Keratinocyte (primary cell): ENCODE data around the gene KIR3DL2. TPM values are rescaled to one million over a fixed set of nuclear protein-coding genes. Genes with fewer than 3 reads are reported as not detected.
"Not testable (repeated sequence)": the region's sequence is repeated elsewhere in the genome, so short reads cannot be mapped to it uniquely, and the experiment has no call there.

Experiments
- DNase-seq: peaks from one replicate; pipeline ENCODE4 v3.0.0-alpha.2; 2011; ENCODE audit warnings: low read depth, missing footprints, low spot score
- FAIRE-seq: peaks from 2 replicates; lab custom pipeline; 2011; peaks lifted over from hg19 to GRCh38; lab: Jason Lieb, UNC
- H2AFZ ChIP-seq: 2 replicates; pipeline ENCODE4 v1.6.0; 2012; ENCODE audit warnings: low read length, control low read depth, inconsistent platforms; ENCODE audit not compliant: control insufficient read depth
- H3K27ac ChIP-seq: 2 replicates; pipeline ENCODE4 v1.5.1; 2011; ENCODE audit warnings: low read length; ENCODE audit not compliant: control insufficient read depth, insufficient read depth
- H3K27me3 ChIP-seq: 3 replicates; pipeline ENCODE4 v1.6.0; 2011; ENCODE audit warnings: low read length; ENCODE audit not compliant: control insufficient read depth, insufficient read depth; ENCODE audit errors: extremely low read depth
- H3K36me3 ChIP-seq, 2 experiments: 2 replicates in 1 of 2; 3 replicates in 1 of 2; pipeline ENCODE4 v1.5.1; 2011; ENCODE audit warnings: low read length in 2 of 2, mild to moderate bottlenecking in 1 of 2; ENCODE audit not compliant: control insufficient read depth in 2 of 2, insufficient read depth in 2 of 2; ENCODE audit errors: extremely low read depth in 1 of 2
- H3K4me1 ChIP-seq: 3 replicates; pipeline ENCODE4 v1.5.1; 2011; ENCODE audit warnings: low read length; ENCODE audit not compliant: control insufficient read depth, insufficient read depth; ENCODE audit errors: extremely low read depth
- H3K4me2 ChIP-seq: 3 replicates; pipeline ENCODE4 v1.6.0; 2011; ENCODE audit warnings: low read depth, low read length; ENCODE audit not compliant: control insufficient read depth, insufficient read depth; ENCODE audit errors: extremely low read depth
- H3K4me3 ChIP-seq, 3 experiments: fragments of 200-600 bp in 1 of 3; sonication (generic) in 1 of 3; 2 replicates in 2 of 3; 3 replicates in 1 of 3; pipeline ENCODE4 v1.5.1; 2011 to 2016; ENCODE audit warnings: low read length in 3 of 3, mild to moderate bottlenecking in 3 of 3, control low read depth in 2 of 3, inconsistent platforms in 1 of 3, low read depth in 1 of 3, mixed read lengths in 1 of 3, mixed run types in 1 of 3, moderate library complexity in 1 of 3; ENCODE audit not compliant: control insufficient read depth in 2 of 3, insufficient read depth in 2 of 3; ENCODE audit errors: extremely low read depth in 1 of 3
- H3K79me2 ChIP-seq: 2 replicates; pipeline ENCODE4 v1.6.0; 2012; ENCODE audit warnings: low read length; ENCODE audit not compliant: control insufficient read depth, insufficient read depth
- H3K9ac ChIP-seq: 3 replicates; pipeline ENCODE4 v1.6.0; 2011; ENCODE audit warnings: low read length; ENCODE audit not compliant: control insufficient read depth, insufficient read depth; ENCODE audit errors: extremely low read depth
- H3K9me1 ChIP-seq: 3 replicates; pipeline ENCODE4 v1.6.0; 2011; ENCODE audit warnings: low read length; ENCODE audit not compliant: control insufficient read depth, insufficient read depth; ENCODE audit errors: extremely low read depth
- H3K9me3 ChIP-seq: 2 replicates; pipeline ENCODE4 v1.5.1; 2012; ENCODE audit warnings: low read depth, low read length; ENCODE audit not compliant: control insufficient read depth
- H4K20me1 ChIP-seq: 3 replicates; pipeline ENCODE4 v1.6.0; 2011; ENCODE audit warnings: low read length; ENCODE audit not compliant: control insufficient read depth, insufficient read depth; ENCODE audit errors: extremely low read depth
- CTCF ChIP-seq, 3 experiments: IDR thresholded peaks in 1 of 3; conservative IDR thresholded peaks in 1 of 3; optimal IDR thresholded peaks in 1 of 3; 2 replicates in 2 of 3; 3 replicates in 1 of 3; pipeline versions ENCODE3 to v1.5.1; 2011; ENCODE audit warnings: low read length in 3 of 3, mild to moderate bottlenecking in 3 of 3, moderate library complexity in 2 of 3, control low read depth in 1 of 3, inconsistent platforms in 1 of 3; ENCODE audit not compliant: insufficient read depth in 2 of 3; ENCODE audit errors: extremely low read depth in 1 of 3
- EZH2 ChIP-seq: IDR thresholded peaks from one replicate; pipeline ENCODE4 v1.6.1; 2012; ENCODE audit warnings: inconsistent platforms, mild to moderate bottlenecking, low read length, moderate library complexity
- dilution Hi-C: fragments of 300-500 bp; cut with MboI; formaldehyde crosslinking; loops from one replicate; pipeline ENCODE4 v1.7.0; 2020; ENCODE audit warnings: low sequenced_read_pairs; ENCODE audit not compliant: extremely low pct_ligation_motif_present
- polyA minus RNA-seq, 3 experiments: library from RNA; depleted of rRNA, polyadenylated mRNA; stranded (reverse); fragments of >200 nt; gene quantifications; 1 replicate in 1 of 3; 2 replicates in 1 of 3; 3 replicates in 1 of 3; pipeline ENCODE4 v1.2.3, GENCODE V29; 2011
- polyA plus RNA-seq, 5 experiments: library from polyadenylated mRNA; depleted of rRNA in 3 of 5; stranded (reverse) in 3 of 5; stranded (forward) in 1 of 5; unstranded in 1 of 5; fragments of >200 nt; gene quantifications; 1 replicate in 1 of 5; 2 replicates in 3 of 5; 3 replicates in 1 of 5; pipeline versions ENCODE4 v1.2.1 to v1.2.3, GENCODE V29; 2011 to 2012; ENCODE audit warnings: missing spikeins in 2 of 5, low read depth in 1 of 5, low replicate concordance in 1 of 5

KIR3DL2 gene
- not detected in 3 replicates for polyA plus RNA-seq
- not detected for polyA plus RNA-seq (2011; ENCODE audit: low read depth)
- not detected in 2 replicates for polyA plus RNA-seq (2011; cell fraction: cytosol; rRNA removed)
- not detected in 2 replicates for polyA plus RNA-seq (2011; cell fraction: nucleus; rRNA removed)
- not detected in 2 replicates for polyA plus RNA-seq (2012; ENCODE audit: low replicate concordance)
- polyA minus RNA-seq: not detected in 3 replicates
- polyA minus RNA-seq (2011; cell fraction: cytosol; rRNA and poly(A)+ RNA removed): not detected
- not detected in 2 replicates for polyA minus RNA-seq (2011; cell fraction: nucleus; rRNA and poly(A)+ RNA removed)

- H3K27me3 ChIP-seq, FAIRE-seq, H3K79me2 ChIP-seq, H2AFZ ChIP-seq, H3K9ac ChIP-seq, H3K4me1 ChIP-seq, H4K20me1 ChIP-seq, H3K4me3 ChIP-seq, H3K36me3 ChIP-seq, DNase-seq, H3K9me3 ChIP-seq, dilution Hi-C loops, H3K27ac ChIP-seq, H3K9me1 ChIP-seq, H3K4me2 ChIP-seq: not testable (repeated sequence)
Measured at GRCh38 chr19:54850061-54850640, at the start of gene KIR3DL2. Gene KIR3DL2, plus strand, starts transcription at chr19:54850443. Its CDS starts 33 bp downstream, at chr19:54850476.

GRCh38 chr19:54803410-54803809, 46.8 kb upstream of the KIR3DL2 start, which contains the start of gene KIR2DL4:
Gene KIR2DL4, plus strand, starts transcription at chr19:54803610. Its CDS starts 42 bp downstream, at chr19:54803652.
- H2AFZ ChIP-seq: no peak within 1 kb of the TSS
- no peak for TF ChIP-seq EZH2
- TF ChIP-seq CTCF (optimal IDR thresholded peaks at IDR 0.05 in 1 of 3, IDR thresholded peaks at IDR 0.05 in 1 of 3, conservative IDR thresholded peaks at IDR 0.05 in 1 of 3; ENCODE audit: extremely low read depth in 1 of 3, insufficient read depth in 2 of 3, low read length in 3 of 3): no peak
- H3K4me1 ChIP-seq: no peaks in the 10 kb centered on the region
- no peaks in the 10 kb centered on the region for H3K36me3 ChIP-seq
- DNase-seq: no peak
- H3K79me2 ChIP-seq: no peaks in the 10 kb centered on the region
- no peaks in the 10 kb centered on the region for H3K9me1 ChIP-seq
- no peak within 1 kb of the TSS for H3K4me3 ChIP-seq
- no peaks in the 10 kb centered on the region for H3K27me3 ChIP-seq
- no peak within 1 kb of the TSS for H3K9ac ChIP-seq
- no peaks in the 10 kb centered on the region for H4K20me1 ChIP-seq
- H3K4me2 ChIP-seq: no peak within 1 kb of the TSS
- no peak for FAIRE-seq
- dilution Hi-C loops: no loop called here
- peaks cover 14% of the 10 kb centered on the region for H3K9me3 ChIP-seq
- H3K27ac ChIP-seq: no peak within 1 kb of the TSS
